ENCODE data around the gene ZYX. TPM values are rescaled to one million over a fixed set of nuclear protein-coding genes. Genes with fewer than 3 reads are reported as not detected.

ZYX gene
- total and polyA plus RNA-seq, 2 donors (not counting 1 experiment from before 2014, with no cell fraction given) = 32.3 to 53.8 TPM

GRCh38 chr7:143363016-143363937, 17.9 kb upstream of the ZYX start:
- POLR2A ChIA-PET = no interaction called here

More at GRCh38 chr7:143363016-143363937, 17.9 kb upstream of the ZYX start:
- no peak overlapping the region for H2AFZ ChIP-seq (ENCODE audit: insufficient read depth, low read depth, low read length, poor library complexity, severe bottlenecking)
- peaks cover 0 to 5% (median 0%) of the 10 kb centered on the region in 3 donors for H3K9me3 ChIP-seq (ENCODE audit: control extremely low read depth in 1 of 3, control insufficient read depth in 2 of 3, insufficient read depth in 1 of 3, low read length in 2 of 3)
- peaks cover 12% of the 10 kb centered on the region in 2 donors for H3K4me1 ChIP-seq (ENCODE audit: control insufficient read depth in 2 of 2, insufficient read depth in 2 of 2, low read length in 2 of 2)
- WGBS (ENCODE audit: insufficient coverage) = 77% methylated on average over 17 of the region's 19 CpGs
- peaks cover 71% of the 10 kb centered on the region for H3K27me3 Mint-ChIP-seq
- no peak overlapping the region for H3K27ac ChIP-seq (ENCODE audit: low read length in 2 of 2)
- H4K20me1 ChIP-seq (ENCODE audit: control insufficient read depth, insufficient read depth, low read length, poor library complexity, severe bottlenecking) = no peaks in the 10 kb centered on the region
- intact Hi-C loops (cut with micrococcal nuclease) = loop anchor here (2.0 to 10.0 kb wide), 2 partner anchors 18 to 52 kb away; partner anchors contain the start of gene ZYX
- no peaks in the 10 kb centered on the region for H3K36me3 ChIP-seq (replicated peaks in 1 of 2; ENCODE audit: control extremely low read depth in 1 of 2, control insufficient read depth in 1 of 2, extremely low read depth in 1 of 2, insufficient read depth in 2 of 2, low read length in 1 of 2)
- DNase-seq = no peak
- no peaks in the 10 kb centered on the region for H3K9me3 Mint-ChIP-seq (ENCODE audit: insufficient read depth)
- H3K4me3 Mint-ChIP-seq = peak overlapping the region; percentile 87
- H3K27me3 ChIP-seq (replicated peaks in 1 of 4; ENCODE audit: control extremely low read depth in 1 of 4, control insufficient read depth in 3 of 4, insufficient read depth in 4 of 4, low read length in 3 of 4) = peaks cover 0 to 68% (median 36%) of the 10 kb centered on the region in 4 experiments
- H3K4me1 Mint-ChIP-seq = peaks cover 13% of the 10 kb centered on the region
- H3K27ac Mint-ChIP-seq = peak overlapping the region; percentile 59
- H3K4me2 ChIP-seq (replicated peaks; ENCODE audit: low read depth, low read length, poor library complexity, severe bottlenecking) = peak overlapping the region; percentile 100
- CTCF ChIA-PET = interaction anchor here (1.0 to 1.8 kb wide), 2 partner anchors 17 to 53 kb away, joined by 3 to 5 read pairs; no protein-coding TSS in a partner anchor
- peak overlapping the region in 2 of 5 experiments; percentile 20 to 72 for H3K4me3 ChIP-seq (ENCODE audit: control extremely low read depth in 1 of 5, extremely low read depth in 1 of 5, insufficient read depth in 1 of 5, low read depth in 2 of 5, low read length in 4 of 5)
- ATAC-seq (ENCODE audit: low read depth) = no peak
- TF ChIP-seq, protein P1, sequence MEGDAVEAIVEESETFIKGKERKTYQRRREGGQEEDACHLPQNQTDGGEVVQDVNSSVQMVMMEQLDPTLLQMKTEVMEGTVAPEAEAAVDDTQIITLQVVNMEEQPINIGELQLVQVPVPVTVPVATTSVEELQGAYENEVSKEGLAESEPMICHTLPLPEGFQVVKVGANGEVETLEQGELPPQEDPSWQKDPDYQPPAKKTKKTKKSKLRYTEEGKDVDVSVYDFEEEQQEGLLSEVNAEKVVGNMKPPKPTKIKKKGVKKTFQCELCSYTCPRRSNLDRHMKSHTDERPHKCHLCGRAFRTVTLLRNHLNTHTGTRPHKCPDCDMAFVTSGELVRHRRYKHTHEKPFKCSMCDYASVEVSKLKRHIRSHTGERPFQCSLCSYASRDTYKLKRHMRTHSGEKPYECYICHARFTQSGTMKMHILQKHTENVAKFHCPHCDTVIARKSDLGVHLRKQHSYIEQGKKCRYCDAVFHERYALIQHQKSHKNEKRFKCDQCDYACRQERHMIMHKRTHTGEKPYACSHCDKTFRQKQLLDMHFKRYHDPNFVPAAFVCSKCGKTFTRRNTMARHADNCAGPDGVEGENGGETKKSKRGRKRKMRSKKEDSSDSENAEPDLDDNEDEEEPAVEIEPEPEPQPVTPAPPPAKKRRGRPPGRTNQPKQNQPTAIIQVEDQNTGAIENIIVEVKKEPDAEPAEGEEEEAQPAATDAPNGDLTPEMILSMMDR (IDR thresholded peaks at IDR 0.05) = no peak
- TF ChIP-seq EZH2 (IDR thresholded peaks at IDR 0.05; ENCODE audit: borderline replicate concordance, insufficient read depth, low read depth, low read length, poor library complexity, severe bottlenecking) = peak; percentile 76
- H3K9ac ChIP-seq (ENCODE audit: low read length) = peak overlapping the region; percentile 45
- H3K79me2 ChIP-seq (ENCODE audit: control insufficient read depth, insufficient read depth, low read length) = no peaks in the 10 kb centered on the region
